ENCODE data around the gene SP100. TPM values are rescaled to one million over a fixed set of nuclear protein-coding genes. Genes with fewer than 3 reads are reported as not detected.

The SP100 gene
- total and polyA plus RNA-seq, 2 of the 4 experiments (the other 2 are of a cell fraction), result 50.6 to 69.0 TPM

DNA sequence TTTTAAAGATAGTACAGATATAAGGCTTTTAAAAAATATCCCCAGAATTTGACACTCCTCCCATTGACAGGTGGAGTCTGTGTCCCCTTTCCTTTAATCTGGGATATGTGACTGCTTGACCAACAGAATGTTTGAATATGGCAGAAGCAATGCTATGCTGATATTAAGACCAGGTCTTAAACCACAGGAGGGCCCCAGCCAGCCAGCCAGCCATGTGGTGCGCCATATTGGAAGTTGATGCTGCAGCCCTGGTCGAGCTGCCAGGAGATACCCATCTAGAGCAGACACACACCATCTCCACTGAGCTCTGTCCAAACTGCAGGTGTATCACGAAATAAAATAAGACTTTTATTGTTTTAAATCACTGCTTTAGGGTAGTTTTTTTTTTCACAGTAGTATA, 174.3 kb downstream of the SP100 start:
- H3K4me2 ChIP-seq (ENCODE audit: low read depth, low read length), result no peak overlapping the region
- no TSS peak for BruUV-seq (replicated peaks)
- intact Hi-C loops (cut with micrococcal nuclease) (no loop called here), in situ Hi-C loops (cut with MboI; ENCODE audit: low sequenced_read_pairs) (no loop called here), dilution Hi-C loops (cut with HindIII; ENCODE audit: low sequenced_read_pairs, unreplicated experiment) (no loop called here)
- H3K27me3 ChIP-seq (ENCODE audit: control insufficient read depth, insufficient read depth, low read length), result no peaks in the 10 kb centered on the region
- H3K9me1 ChIP-seq (ENCODE audit: insufficient read depth, low read length), result no peaks in the 10 kb centered on the region
- no peak overlapping the region for H2BK20ac ChIP-seq (ENCODE audit: low read depth, low read length)
- H2BK120ac ChIP-seq (ENCODE audit: low read depth, low read length), result no peak overlapping the region
- no peak overlapping the region for H4K5ac ChIP-seq (ENCODE audit: low read depth, low read length)
- 0 out of 2 replicates have a peak, but pooled peaks cover 1% of the 10 kb centered on the region for H3K4me1 ChIP-seq (ENCODE audit: control insufficient read depth, insufficient read depth, low read length)
- no peaks in the 10 kb centered on the region for H3K9me3 ChIP-seq (ENCODE audit: control insufficient read depth, insufficient read depth, low read length)
- no peak overlapping the region for H3K4ac ChIP-seq (ENCODE audit: low read depth, low read length)
- no peak overlapping the region for H4K91ac ChIP-seq (ENCODE audit: insufficient read depth, low read depth, low read length)
- no peaks in the 10 kb centered on the region for H3K79me1 ChIP-seq (ENCODE audit: low read depth in 1 of 2, low read length in 2 of 2)
- ChIA-PET CTCF (no interaction called here), POLR2A (ENCODE audit: unreplicated experiment) (no interaction called here)
- H2BK5ac ChIP-seq (ENCODE audit: low read depth, low read length, poor library complexity, severe bottlenecking), result no peak overlapping the region
- H3K4me3 ChIP-seq (ENCODE audit: insufficient read depth, low read depth, low read length), result no peak overlapping the region
- H3K9ac ChIP-seq (ENCODE audit: low read depth, low read length), result no peak overlapping the region
- no peak overlapping the region for H3K27ac ChIP-seq (ENCODE audit: insufficient read depth, low read length)
- H2AK5ac ChIP-seq (ENCODE audit: low read depth, low read length), result no peak overlapping the region
- H3K23ac ChIP-seq (ENCODE audit: low read depth, low read length), result no peak overlapping the region
- no peak overlapping the region for H2BK15ac ChIP-seq (ENCODE audit: low read depth, low read length)
- no peak overlapping the region for H3K14ac ChIP-seq (replicated peaks; ENCODE audit: low read depth, low read length)
- H3K36me3 ChIP-seq (ENCODE audit: control insufficient read depth, insufficient read depth, low read length), result no peaks in the 10 kb centered on the region
- no peaks in the 10 kb centered on the region for H4K20me1 ChIP-seq (ENCODE audit: insufficient read depth, low read length)
- no peak overlapping the region for H2AFZ ChIP-seq (replicated peaks; ENCODE audit: low read length, poor library complexity)
- TF ChIP-seq, protein P1, sequence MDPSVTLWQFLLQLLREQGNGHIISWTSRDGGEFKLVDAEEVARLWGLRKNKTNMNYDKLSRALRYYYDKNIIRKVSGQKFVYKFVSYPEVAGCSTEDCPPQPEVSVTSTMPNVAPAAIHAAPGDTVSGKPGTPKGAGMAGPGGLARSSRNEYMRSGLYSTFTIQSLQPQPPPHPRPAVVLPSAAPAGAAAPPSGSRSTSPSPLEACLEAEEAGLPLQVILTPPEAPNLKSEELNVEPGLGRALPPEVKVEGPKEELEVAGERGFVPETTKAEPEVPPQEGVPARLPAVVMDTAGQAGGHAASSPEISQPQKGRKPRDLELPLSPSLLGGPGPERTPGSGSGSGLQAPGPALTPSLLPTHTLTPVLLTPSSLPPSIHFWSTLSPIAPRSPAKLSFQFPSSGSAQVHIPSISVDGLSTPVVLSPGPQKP (IDR thresholded peaks at IDR 0.05; ENCODE audit: borderline replicate concordance, low read depth, low read length), result no peak
- TF ChIP-seq RAD21 (IDR thresholded peaks at IDR 0.05; ENCODE audit: low read length) (no peak), MAFK (IDR thresholded peaks at IDR 0.05; ENCODE audit: low read depth, low read length) (no peak), NFE2L2 (IDR thresholded peaks at IDR 0.05; ENCODE audit: low read depth, low read length) (no peak), MAZ (IDR thresholded peaks at IDR 0.05; ENCODE audit: borderline replicate concordance, low read depth, low read length) (no peak), CEBPB (IDR thresholded peaks at IDR 0.05; ENCODE audit: low read depth, low read length) (no peak), FOS (IDR thresholded peaks at IDR 0.05; ENCODE audit: low read depth, low read length) (no peak), POLR2A (IDR thresholded peaks at IDR 0.05; ENCODE audit: low read depth, low read length) (no peak), USF2 (IDR thresholded peaks at IDR 0.05; ENCODE audit: low read depth, low read length) (no peak), CTCF (conservative IDR thresholded peaks at IDR 0.05; ENCODE audit: low read depth, low read length) (no peak), MXI1 (IDR thresholded peaks at IDR 0.05; ENCODE audit: borderline replicate concordance, low read depth, low read length) (no peak), BHLHE40 (IDR thresholded peaks at IDR 0.05; ENCODE audit: low read depth, low read length) (no peak), CHD1 (IDR thresholded peaks at IDR 0.05; ENCODE audit: low read depth, low read length) (no peak), RFX5 (IDR thresholded peaks at IDR 0.05; ENCODE audit: low read depth, low read length) (no peak), SMC3 (IDR thresholded peaks at IDR 0.05; ENCODE audit: low read depth, low read length) (no peak), RCOR1 (IDR thresholded peaks at IDR 0.05; ENCODE audit: insufficient replicate concordance, low read length) (no peak)
- DNase-seq (no peak), ATAC-seq (ENCODE audit: low read depth) (no peak)
- H3K56ac ChIP-seq (ENCODE audit: extremely low read depth, insufficient read depth, low read length), result no peak overlapping the region
- H2AK9ac ChIP-seq (replicated peaks; ENCODE audit: low read depth, low read length, poor library complexity), result no peak overlapping the region
- H4K8ac ChIP-seq (ENCODE audit: low read depth in 2 of 2, low read length in 2 of 2), result no peak overlapping the region
- no CpG with 5 or more reads among the region's 3 CpGs for WGBS, 2 experiments (ENCODE audit: extremely low coverage in 2 of 2, insufficient read length in 1 of 2)
- H3K18ac ChIP-seq (ENCODE audit: low read depth, low read length), result no peak overlapping the region
